ENCODE data around the gene EFCAB9. TPM values are rescaled to one million over a fixed set of nuclear protein-coding genes. Genes with fewer than 3 reads are reported as not detected.

Gene EFCAB9
- total and polyA plus RNA-seq, 2 donors from 2014 or later = not detected

- peaks cover 1 to 9% (median 4%) of the 10 kb centered on the region in 3 donors for H3K9me3 ChIP-seq (ENCODE audit: control insufficient read depth in 2 of 3, insufficient read depth in 1 of 3, low read length in 3 of 3)
- H3K27me3 ChIP-seq (ENCODE audit: control insufficient read depth, insufficient read depth, low read length) = no peaks in the 10 kb centered on the region
- DNase-seq (no peak), FAIRE-seq (no peak)
- no peak overlapping the region for H3K27ac ChIP-seq (ENCODE audit: low read depth in 2 of 2, low read length in 2 of 2)
- intact Hi-C loops (cut with DNase I) = no loop called here
- H3K4me1 ChIP-seq (ENCODE audit: control insufficient read depth in 2 of 3, insufficient read depth in 2 of 3, low read depth in 1 of 3, low read length in 3 of 3) = no peaks in the 10 kb centered on the region
- no peak overlapping the region for H3K9ac ChIP-seq (ENCODE audit: low read length in 3 of 3)
- H3K4me3 ChIP-seq (ENCODE audit: low read length in 3 of 3) = no peak overlapping the region
- no peak for TF ChIP-seq CTCF (IDR thresholded peaks at IDR 0.05; ENCODE audit: borderline replicate concordance, extremely low read depth, insufficient read depth)
- no peaks in the 10 kb centered on the region for H3K36me3 ChIP-seq (ENCODE audit: control insufficient read depth in 2 of 3, insufficient read depth in 3 of 3, low read length in 3 of 3)
These were observed 58.5 kb downstream of the EFCAB9 start for GRCh38 chr5:172252501-172252900.

Other genes with a start within 250 kb of the EFCAB9 start
- 44.4 TPM for gene FBXW11, start 187.5 kb upstream of the EFCAB9 start, total RNA-seq
- gene FBXW11, start 187.5 kb upstream of the EFCAB9 start, polyA plus RNA-seq (ENCODE audit: insufficient read depth, low read depth, low replicate concordance) = 16.0 TPM
- gene STK10, start 5.9 kb upstream of the EFCAB9 start, total RNA-seq = 42.8 TPM
- gene STK10, start 5.9 kb upstream of the EFCAB9 start, polyA plus RNA-seq (ENCODE audit: insufficient read depth, low read depth, low replicate concordance) = 7.2 TPM
- 17.8 TPM for gene UBTD2, start 89.6 kb downstream of the EFCAB9 start, total RNA-seq
- 12.9 TPM for gene UBTD2, start 89.6 kb downstream of the EFCAB9 start, polyA plus RNA-seq (ENCODE audit: insufficient read depth, low read depth, low replicate concordance)

All from kidney (tissue), 14 donors.